ENCODE measurements around the gene CLEC17A.
"Not testable (repeated sequence)": the region's sequence is repeated elsewhere in the genome, so short reads cannot be mapped to it uniquely, and the experiment has no call there.

CLEC17A gene

DNA sequence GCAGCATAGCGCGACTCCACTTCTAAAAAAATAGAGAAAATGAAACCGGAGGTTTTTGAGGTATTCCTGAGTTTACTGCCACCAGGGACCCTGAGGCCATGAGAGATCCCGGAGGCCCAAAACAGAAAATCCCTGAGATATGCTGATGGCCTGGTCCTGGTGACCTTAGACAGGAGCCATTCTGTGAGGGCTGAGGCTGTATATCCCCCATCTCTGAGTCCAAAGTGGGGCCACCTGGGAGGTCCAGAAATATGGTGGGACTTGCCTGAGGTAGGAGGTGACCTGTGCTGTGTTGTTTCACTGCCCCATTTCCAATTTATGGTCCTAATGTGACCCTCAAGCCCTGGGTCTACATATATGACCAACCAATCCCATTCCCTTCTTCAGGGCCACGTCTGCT is 1.5 kb downstream of the CLEC17A start:
- DNase-seq = not testable (repeated sequence)

DNA sequence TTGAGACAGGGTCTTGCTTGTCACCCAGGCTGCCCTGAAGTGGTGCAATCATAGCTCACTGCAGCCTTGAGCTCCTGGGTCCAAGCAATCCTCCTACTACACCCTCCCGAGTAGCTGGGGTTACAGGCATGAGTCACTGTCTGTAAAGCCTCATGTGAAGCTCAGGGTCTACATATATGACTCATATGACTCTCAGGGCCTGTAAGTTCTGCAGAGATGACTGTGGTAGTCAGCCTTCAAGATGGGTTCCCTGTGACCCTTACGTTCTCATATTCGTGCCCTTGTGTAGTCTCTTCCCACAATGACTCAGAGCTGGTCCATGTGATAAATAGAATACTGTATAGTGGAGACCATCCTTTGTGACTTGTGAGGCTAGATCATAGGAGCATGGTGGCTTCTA is 2.3 kb downstream of the CLEC17A start:
- not testable (repeated sequence) for DNase-seq

DNA sequence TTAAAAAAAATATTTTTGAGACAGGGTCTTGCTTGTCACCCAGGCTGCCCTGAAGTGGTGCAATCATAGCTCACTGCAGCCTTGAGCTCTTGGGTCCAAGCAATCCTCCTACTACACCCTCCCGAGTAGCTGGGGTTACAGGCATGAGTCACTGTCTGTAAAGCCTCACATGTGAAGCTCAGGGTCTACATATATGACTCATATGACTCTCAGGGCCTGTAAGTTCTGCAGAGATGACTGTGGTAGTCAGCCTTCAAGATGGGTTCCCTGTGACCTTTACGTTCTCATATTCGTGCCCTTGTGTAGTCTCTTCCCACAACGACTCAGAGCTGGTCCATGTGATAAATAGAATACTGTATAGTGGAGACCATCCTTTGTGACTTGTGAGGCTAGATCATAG is 6.5 kb downstream of the CLEC17A start:
- DNase-seq = not testable (repeated sequence)

DNA sequence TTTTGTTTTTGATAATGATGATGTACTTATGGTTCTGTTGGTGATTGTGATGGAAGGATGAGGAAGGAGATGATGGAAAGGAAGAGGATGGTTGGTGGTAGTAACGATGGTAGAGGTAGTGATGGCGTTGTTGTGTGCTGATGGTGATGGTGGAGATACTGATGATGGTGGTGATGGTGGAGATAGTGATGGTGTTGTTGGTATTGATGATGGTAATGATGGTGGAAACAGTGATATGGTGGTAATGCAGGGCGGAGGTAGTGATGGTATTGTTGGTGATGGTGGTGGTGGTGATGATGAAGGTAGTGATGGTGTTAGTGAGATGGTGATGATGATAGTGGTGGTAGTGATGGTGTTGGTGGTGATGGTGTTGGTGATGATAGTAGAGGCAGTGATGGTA is 12.7 kb downstream of the CLEC17A start:
- DNase-seq = no peak

DNA sequence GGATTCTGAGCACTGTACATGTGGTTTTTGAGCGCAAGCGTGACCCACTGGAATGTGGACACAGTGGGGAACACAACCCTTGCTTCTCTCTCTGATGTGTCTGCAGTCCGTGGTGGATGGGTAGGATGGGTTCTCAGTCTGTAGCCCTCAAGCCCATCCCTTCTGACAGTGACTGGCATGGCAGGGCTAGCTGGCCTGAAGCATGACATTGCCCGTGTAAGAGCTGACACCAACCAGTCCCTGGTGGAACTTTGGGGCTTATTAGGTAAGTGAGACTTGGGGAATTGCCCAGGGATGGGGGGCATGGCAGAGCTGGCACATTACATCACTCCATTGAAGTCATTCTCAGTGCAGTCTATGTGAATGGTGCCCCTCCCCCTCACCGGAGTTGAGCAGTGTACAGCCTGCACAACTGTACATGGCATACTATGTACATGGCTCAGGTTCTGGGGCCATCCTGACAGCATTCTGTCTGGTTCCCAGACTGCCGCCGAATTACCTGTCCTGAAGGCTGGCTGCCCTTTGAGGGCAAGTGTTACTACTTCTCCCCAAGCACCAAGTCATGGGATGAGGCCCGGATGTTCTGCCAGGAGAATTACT is 16.8 kb downstream of the CLEC17A start:
- no peak for DNase-seq

DNA sequence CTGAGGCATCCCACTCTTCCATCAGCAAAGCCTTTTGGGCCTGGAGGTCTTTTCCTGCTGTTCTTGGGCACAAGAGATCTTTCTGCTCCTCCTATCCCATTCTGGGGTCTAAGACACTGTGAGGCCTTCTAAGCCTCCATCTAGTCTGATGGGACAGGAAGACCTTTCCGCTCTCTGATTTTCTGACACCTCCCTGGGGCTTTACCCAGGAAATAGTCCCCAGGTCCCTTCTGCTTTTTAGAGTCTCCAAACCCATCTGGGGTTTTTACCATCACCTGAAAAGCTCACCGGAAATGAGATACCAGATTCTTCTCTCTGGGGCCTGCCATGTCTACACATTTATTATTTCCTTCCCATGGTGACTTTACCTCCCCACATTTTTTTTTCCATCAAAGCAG is 21.1 kb downstream of the CLEC17A start:
- DNase-seq = no peak

DNA sequence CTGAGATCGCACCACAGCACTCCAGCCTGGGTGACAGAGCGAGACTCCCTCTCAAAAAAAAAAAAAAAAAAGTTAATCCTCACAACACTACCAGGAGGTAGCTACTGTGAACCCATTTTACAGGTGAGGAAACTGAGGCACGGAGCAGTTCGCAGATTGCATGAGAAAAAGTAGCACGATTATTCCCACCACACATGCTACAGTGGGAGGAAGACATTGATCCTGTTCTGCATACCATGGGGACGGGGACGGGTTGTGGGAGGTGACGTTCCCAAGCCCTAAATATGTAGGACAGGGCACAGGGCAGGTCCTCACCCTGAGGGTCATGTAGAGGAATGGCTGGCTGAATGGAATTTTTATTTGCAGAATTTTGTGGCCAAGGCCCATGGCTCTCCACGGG is 23.7 kb downstream of the CLEC17A start:
- no peak for DNase-seq

DNA sequence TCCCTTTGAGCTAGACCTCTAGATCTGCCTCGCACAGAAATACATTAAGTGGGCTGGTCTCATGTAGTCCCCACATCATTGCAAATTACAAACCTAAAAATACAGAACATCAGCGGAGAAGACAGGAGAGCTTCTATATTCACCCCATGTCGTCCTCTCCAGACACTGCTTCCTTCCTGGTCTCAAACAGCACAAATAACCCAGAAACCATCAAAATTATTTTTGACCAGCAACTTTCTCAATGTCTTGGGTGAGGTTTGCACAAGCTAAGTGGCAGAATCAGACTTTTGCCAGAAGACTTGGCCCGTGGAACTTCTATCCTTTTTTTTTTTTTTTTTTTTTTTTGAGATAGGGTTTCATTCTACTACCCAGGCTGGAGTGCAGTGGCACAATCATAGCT is 28.2 kb downstream of the CLEC17A start:
- no peak for DNase-seq

DNA sequence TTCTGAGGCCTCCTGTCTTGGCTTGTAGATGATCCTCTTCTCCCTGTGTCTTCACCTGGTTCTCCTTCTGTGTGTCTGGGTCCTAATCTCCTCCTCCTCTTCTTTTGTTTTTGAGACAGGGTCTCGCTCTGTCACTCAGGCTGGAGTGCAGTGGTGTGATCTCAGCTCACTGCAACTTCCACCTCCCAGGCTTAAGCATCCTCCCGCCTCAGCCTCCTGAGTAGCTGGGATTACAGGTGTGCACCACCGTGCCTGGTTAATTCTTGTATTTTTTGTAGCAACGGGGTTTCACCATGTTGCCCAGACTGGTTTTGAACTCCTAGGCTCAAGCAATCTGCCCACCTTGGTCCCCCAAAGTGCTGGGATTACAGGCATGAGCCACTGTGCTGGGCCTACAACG is 29.4 kb downstream of the CLEC17A start:
- DNase-seq = not testable (repeated sequence)

DNA sequence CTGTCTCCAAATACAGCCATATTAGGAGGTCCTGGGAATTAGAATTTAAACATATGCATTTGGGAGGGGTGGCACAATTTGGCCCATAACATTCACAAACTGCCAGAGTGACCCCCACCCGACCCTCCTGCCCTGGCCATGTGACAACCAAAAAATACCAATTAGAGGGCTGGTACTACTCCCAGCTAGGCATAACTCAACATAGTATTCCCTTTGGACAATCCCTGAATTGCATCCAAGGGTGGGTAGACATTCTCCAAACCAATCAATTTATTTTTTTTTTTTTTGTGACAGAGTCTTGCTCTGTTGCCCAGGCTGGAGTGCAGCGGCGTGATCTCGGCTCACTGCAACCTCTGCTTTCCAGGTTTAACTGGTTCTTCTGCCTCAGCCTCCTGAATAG is 29.8 kb downstream of the CLEC17A start:
- DNase-seq = no peak

DNA sequence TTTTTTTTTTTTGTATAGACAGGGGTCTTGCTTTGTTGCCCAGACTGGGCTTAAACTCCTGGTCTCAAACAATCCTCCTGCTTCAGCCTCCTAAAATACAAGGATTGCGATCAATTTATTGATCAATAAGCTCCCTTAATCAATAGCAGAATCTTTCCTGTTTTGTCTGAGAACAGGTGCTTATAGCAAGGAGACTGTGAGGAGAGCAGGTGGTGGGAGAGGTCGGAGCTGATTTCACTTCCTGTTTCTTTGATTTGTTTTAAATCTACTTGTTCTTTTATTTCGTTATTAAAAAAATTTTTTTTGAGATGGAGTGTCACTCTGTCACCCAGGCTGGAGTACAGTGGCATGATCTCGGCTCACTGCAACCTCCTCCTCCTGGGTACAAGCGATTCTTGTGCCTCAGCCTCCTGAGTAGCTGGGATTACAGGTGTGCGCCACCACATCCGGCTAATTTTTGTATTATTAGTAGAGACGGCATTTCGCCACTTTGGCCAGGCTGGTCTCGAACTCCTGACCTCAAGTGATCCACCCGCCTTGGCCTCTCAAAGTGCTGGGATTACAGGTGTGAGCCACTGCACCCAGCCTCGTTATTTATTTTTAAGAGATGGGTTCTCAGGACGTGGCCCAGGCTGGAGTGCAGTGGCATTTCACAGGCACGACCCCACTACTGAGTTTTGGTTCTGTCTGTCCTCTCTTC is 30.7 kb downstream of the CLEC17A start:
- DNase-seq = not testable (repeated sequence)

DNA sequence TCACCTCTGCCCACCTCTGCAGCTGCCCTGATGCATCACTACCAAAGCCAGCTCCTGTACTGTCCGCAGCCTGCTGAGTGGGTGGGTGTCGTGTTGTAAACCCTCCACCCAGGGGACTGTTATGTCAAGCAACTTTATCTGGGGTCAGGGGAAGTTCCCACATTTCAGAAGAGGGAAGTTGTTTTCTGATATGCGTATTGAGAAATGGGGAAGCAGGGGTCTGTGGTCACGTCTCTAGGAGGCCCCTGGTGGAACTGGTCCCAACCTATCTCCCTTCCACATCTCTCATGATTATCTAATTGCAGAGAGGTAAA is 31.2 kb downstream of the CLEC17A start:
- no peak for DNase-seq

DNA sequence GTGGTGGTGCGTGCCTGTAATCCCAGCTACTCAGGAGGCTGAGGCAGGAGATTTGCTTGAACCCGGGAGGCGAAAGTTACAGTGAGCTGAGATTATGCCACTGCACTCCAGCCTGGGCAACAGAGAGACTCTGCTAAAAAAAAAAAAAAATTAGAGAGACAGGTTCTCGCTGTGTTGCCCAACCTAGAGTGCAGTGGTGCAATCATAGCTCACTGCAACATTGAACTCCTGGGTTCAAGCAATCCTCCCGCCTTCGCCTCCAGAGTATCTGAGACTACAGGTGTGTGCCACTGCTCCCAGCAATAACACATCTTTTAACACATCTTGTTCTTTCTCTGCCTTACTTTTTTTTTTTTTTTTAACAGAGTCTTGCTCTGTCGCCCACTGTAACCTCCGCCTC is 32.7 kb downstream of the CLEC17A start:
- DNase-seq = no peak

DNA sequence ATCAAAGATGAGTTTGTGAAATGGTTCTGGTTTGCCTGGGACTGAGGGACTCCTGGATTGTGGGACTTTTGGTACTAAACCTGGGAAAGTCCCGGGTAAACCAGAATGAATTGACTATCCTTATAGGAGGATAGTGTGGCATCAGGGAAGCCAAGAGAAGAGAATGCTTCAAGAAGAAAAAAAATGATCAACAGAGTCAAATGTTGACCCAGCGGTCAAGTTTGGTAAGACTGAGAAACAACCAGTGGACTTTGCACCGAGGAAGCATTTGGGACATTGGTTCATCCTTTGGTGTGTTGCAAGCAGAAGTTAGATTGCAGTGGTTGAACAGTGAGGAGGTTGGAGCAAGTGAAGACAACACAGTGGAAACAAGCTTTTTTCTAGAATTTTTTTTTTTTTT is 33.5 kb downstream of the CLEC17A start:
- DNase-seq = no peak

DNA sequence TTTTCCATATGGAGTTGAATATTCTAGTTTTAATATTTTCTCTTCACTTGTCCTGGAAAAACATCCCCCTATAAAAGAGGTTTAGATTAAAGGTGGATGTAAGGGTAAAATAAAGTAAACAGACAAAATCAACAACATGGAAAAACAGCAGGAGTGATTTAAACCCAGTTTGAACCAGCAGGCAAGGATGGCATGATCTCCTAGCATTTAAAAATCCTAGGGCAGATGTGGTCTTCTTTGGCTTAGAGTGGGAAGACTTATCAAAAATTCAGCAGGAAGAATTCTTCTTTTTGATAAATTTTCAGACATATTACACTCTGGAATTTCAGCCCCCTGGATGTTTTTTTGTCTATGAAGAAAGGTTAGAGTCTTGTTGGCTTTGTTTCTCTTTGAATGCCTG is 36.5 kb downstream of the CLEC17A start:
- no peak for DNase-seq

DNA sequence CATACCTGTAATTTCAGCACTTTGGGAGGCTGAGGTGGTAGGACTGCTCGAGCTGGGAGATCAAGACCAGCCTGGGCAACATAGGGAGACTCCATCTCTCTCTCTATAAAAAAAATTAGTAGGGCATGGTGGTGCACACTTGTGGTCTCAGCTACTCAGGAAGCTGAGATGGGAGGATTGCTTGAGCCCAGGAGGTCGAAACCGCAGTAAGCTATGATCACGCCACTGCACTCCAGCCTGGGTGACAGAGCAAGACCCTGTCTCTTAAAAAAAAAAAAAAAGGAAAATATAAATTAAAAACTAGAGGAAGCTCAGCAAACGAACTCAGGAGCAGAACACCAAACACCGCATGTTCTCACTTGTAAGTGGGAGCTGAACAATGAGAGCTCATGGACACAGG is 41.6 kb downstream of the CLEC17A start:
- not testable (repeated sequence) for DNase-seq

DNA sequence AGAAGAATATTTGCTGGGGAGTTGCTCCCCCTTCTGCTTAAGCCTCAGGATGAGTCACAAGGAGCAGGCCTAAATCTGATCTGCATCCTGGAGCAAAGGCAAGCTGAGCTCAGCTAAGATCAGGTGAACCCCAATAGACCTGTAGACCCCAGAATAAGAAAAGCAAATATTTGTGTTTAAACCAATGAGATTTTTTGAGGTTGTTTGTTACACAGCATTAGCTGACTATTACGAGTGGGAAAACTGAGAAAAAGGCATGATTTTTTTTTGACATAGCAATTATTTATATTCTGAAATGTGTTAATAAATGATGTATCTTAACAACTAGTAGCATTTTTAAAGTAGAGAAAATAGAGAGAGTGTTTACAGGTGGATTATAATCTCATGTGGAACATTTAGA is 46.7 kb downstream of the CLEC17A start:
- DNase-seq = no peak

DNA sequence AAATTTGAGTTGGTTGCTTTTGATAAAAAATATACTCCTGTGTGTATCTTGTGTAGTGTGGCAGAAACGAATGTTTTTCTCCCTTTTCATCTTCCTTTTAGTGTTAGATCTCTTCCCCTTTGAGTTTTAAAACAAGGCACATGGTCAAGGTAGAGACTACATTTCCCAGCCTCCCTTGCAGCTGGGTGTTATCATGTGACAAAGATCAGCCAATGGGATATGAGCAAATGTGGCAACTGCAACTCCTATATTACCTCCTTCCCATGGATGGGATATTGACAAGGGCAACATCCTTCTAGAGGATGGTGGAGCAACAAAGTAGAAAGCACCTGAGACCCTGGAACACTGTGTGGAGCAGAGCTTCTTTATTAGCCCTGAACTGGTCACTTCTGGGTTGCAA is 49.4 kb downstream of the CLEC17A start:
- DNase-seq = no peak

DNA sequence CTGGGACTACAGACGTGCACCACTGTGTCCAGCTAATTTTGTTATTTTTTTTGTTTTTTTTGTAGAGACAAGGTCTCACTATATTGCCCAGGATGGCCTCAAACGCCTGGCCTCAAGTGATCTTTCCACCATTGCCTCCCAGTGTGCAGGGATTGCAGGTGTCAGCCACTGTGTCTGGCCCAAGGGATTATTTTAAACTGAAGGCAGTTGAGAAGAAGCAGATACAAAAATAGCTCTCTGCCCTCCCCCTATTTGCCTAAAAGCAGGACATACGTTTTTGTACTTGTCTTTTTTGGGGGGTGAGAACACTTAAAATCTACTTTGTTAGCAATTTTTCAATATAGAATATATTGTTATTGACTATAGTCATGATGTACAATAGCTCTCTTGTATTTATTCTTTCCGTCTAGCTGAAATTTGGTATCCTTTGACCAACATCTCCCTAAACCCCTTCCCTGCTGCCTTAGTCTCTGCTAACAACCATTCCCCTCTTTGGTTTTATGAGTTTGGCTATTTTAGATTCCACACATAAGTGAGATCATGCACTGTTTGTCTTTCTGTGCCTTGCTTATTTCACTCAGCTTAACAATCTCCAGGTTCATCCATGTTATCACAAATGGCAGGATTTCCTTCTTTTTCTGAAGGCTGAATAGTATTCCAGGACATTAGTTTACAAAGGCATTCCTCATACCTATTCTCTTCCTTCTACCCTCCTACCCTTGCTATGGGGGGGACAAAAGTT is 56.8 kb downstream of the CLEC17A start:
- DNase-seq = no peak

DNA sequence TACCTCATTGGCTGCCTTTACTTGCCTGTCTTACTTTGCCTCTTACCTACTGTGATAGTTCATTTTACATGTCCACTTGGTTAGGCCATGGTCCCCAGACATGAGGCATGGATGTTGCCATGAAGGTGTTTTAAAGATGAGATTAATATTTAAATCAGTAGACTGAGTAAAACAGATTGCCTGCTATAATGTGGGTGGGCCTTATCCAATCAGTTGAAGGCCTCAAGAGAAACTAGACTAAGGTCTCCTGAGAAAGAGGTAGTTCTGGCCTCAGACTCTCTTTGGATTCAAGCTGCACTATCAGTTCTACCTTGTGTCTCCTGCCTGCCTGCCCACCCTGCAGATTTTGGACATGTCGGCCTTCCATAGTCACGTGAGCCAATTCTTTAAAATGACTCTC is 65.6 kb downstream of the CLEC17A start:
- no peak for DNase-seq

DNA sequence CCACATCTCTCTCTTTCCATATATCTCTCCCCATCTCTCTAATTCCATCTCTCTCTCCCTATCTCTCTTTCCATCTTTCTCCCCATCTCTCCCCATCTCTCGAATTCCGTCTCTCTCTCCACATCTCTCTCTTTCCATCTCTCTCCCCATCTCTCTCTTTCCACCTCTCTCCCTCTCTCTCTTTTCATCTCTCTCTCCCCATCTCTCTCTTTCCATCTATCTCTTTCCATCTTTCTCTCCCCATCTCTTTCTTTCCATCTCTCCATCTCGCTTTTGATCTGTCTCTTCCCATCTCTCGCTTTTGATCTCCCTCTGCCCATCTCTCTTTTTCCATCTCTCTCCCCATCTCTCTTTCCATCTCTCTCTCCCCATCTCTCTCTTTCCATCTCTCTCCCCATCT is 66.1 kb downstream of the CLEC17A start:
- no peak for DNase-seq

DNA sequence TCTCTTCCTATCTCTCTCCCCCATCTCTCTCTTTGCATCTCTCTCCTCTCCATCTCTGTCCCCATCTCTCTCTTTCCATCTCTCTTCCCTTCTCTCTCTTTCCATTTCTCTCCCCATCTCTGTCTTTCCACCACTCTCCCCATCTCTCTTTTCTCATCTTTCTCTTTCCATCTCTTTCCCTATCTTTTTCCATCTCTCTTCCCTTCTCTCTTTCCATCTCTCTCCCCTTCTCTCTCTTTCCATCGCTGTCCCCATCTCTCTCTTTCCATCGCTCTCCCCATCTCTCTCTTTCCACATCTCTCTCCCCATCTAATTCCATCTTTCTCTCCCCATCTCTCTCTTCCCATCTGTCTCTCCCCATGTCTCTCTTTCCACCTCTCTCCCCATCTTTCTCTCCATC is 67.3 kb downstream of the CLEC17A start:
- no peak for DNase-seq

DNA sequence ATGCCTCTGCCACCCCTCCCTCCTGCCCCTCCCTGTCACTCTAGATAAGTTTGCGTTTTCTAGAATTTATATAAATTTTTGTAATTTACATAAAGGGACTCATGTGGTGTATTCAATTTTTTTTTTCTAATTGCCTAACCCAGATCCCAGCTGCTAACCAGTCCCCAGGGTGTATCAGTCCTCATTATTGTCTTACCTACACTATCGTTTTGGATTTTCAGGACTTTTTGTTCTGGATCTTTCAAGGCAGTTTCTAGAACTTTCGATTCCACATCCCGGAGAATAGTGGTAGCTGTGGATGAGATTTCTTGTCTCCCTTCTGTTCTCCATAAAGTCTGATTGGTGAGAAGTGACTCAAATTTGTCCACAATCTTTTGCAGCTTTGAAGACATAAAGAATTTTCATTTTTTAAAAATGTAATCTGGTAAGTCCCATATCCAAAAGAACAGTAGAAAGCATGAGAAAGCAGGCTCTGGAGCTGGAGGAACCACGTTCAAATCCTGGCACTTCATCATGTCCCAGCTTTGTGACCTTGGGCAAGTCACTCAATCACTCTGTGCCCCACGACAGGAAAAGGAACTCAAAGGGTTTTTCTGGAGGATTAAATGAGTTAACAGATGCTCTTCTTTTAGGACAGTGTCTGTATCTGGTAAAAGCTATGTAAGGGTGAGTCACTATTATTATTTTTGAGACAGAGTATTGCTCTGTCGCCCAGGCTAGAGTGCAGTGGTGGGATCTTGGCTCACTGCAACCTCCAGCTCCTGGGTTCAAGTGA is 72.1 kb downstream of the CLEC17A start:
- DNase-seq = no peak

DNA sequence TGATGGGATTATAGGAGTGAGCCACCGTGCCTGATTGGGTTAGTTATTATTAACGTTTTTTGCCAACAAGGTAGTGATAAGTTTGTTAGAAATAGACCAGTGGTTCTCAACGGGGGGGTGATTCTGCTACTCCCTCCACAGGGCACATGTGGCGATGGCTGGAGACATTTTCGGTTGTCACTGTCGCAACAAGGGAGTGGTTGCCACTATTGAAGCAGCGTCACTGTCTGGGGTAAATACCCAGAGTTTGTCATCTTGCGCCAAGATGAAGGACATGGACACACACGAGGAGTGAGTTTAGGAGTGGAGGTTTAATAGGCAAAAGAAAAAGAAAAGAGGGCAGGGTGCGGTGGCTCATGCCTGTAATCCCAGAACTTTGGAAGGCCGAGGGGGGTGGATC is 72.8 kb downstream of the CLEC17A start:
- DNase-seq = no peak
